Measurements from ENCODE around the gene ORMDL2.

Gene ORMDL2

DNA sequence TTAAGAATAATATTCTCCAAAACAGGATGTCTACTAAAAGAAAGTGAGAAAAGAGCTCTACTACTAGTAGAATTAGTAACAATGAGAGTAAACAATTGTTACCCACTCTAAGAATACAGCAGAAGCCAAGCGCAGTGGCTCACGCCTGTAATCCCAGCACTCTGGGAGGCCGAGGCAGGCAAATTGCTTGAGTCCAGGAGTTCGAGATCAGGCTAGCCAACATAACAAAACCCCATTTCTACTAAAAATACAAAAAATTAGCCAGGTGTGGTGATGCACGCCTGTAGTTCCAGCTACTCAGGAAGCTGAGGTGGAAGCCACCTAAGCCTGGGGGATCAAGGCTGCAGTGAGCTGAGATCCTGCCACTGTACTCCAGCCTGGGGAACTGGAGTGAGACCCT, 6.9 kb downstream of the ORMDL2 start:
- Histone ChIP-seq H4K20me1 (ENCODE audit: insufficient read depth, low read length) (no peaks in the 10 kb centered on the region), H3K36me3 (ENCODE audit: insufficient read depth, low read length) (peaks cover 61% of the 10 kb centered on the region), H3K9ac (ENCODE audit: low read length) (peak overlapping the region; percentile 15; the same call in 1 of the 2 replicates), H3K27ac (ENCODE audit: low read depth, low read length, poor library complexity, severe bottlenecking) (peak overlapping the region; percentile 79), H2AFZ (ENCODE audit: low read length) (no peak overlapping the region), H3K4me2 (ENCODE audit: low read length) (peak overlapping the region; percentile 84), H3K79me2 (ENCODE audit: insufficient read depth, low read length) (peaks cover 6% of the 10 kb centered on the region), H3K9me3 (ENCODE audit: low read length) (no peaks in the 10 kb centered on the region), H3K27me3 (ENCODE audit: insufficient read depth, low read length) (no peaks in the 10 kb centered on the region), H3F3A (ENCODE audit: insufficient read depth, low read length) (peaks cover 5% of the 10 kb centered on the region; the same call in 1 of the 2 replicates), H3K9me2 (ENCODE audit: low read depth, low read length) (no peaks in the 10 kb centered on the region), H3K4me3 (ENCODE audit: low read depth, low read length, poor library complexity, severe bottlenecking) (peak overlapping the region; percentile 82), H3K4me1 (ENCODE audit: insufficient read depth, low read length, severe bottlenecking) (peaks cover 48% of the 10 kb centered on the region)
- TF ChIP-seq, protein P1, sequence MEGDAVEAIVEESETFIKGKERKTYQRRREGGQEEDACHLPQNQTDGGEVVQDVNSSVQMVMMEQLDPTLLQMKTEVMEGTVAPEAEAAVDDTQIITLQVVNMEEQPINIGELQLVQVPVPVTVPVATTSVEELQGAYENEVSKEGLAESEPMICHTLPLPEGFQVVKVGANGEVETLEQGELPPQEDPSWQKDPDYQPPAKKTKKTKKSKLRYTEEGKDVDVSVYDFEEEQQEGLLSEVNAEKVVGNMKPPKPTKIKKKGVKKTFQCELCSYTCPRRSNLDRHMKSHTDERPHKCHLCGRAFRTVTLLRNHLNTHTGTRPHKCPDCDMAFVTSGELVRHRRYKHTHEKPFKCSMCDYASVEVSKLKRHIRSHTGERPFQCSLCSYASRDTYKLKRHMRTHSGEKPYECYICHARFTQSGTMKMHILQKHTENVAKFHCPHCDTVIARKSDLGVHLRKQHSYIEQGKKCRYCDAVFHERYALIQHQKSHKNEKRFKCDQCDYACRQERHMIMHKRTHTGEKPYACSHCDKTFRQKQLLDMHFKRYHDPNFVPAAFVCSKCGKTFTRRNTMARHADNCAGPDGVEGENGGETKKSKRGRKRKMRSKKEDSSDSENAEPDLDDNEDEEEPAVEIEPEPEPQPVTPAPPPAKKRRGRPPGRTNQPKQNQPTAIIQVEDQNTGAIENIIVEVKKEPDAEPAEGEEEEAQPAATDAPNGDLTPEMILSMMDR (IDR thresholded peaks at IDR 0.05; ENCODE audit: low read length), result no peak
- no peak for TF ChIP-seq EZH2 (IDR thresholded peaks at IDR 0.05; ENCODE audit: borderline replicate concordance, low read length)

DNA sequence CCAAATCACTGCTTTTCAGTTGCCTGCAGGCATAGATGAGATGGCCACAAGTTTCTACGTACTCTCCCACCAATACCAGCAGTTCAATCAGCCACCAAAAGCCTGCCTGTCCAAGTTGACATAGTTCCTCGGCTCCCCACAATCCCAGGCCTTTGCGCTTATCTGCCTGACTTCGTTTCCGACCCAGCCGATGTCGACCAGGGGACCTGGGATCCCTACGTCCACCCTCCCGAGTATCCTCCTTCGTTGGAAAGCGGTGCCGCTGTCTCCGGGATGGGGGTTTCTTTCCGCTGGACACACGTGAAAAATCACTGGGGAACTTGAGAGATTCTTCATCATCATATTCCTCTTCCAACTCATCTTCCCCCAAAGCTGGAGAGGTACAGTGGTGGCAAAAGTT, 10.0 kb downstream of the ORMDL2 start:
- peaks cover 5% of the 10 kb centered on the region; the same call in 1 of the 2 replicates for H3F3A ChIP-seq (ENCODE audit: insufficient read depth, low read length)
- H3K27ac ChIP-seq (ENCODE audit: low read depth, low read length, poor library complexity, severe bottlenecking), result peak overlapping the region; percentile 79
- TF ChIP-seq EZH2 (IDR thresholded peaks at IDR 0.05; ENCODE audit: borderline replicate concordance, low read length), result no peak
- TF ChIP-seq, protein P1 (IDR thresholded peaks at IDR 0.05; ENCODE audit: low read length), result no peak
- peak overlapping the region; percentile 82 for H3K4me3 ChIP-seq (ENCODE audit: low read depth, low read length, poor library complexity, severe bottlenecking)
- H3K27me3 ChIP-seq (ENCODE audit: insufficient read depth, low read length), result no peaks in the 10 kb centered on the region
- H2AFZ ChIP-seq (ENCODE audit: low read length), result no peak overlapping the region
- peaks cover 61% of the 10 kb centered on the region for H3K4me1 ChIP-seq (ENCODE audit: insufficient read depth, low read length, severe bottlenecking)
- no peaks in the 10 kb centered on the region for H4K20me1 ChIP-seq (ENCODE audit: insufficient read depth, low read length)
- H3K9ac ChIP-seq (ENCODE audit: low read length), result peak overlapping the region; percentile 52
- no peaks in the 10 kb centered on the region for H3K9me3 ChIP-seq (ENCODE audit: low read length)
- H3K79me2 ChIP-seq (ENCODE audit: insufficient read depth, low read length), result peaks cover 6% of the 10 kb centered on the region
- H3K36me3 ChIP-seq (ENCODE audit: insufficient read depth, low read length), result peaks cover 30% of the 10 kb centered on the region; the same call in 1 of the 2 replicates
- H3K4me2 ChIP-seq (ENCODE audit: low read length), result peak overlapping the region; percentile 84
- no peaks in the 10 kb centered on the region for H3K9me2 ChIP-seq (ENCODE audit: low read depth, low read length)

DNA sequence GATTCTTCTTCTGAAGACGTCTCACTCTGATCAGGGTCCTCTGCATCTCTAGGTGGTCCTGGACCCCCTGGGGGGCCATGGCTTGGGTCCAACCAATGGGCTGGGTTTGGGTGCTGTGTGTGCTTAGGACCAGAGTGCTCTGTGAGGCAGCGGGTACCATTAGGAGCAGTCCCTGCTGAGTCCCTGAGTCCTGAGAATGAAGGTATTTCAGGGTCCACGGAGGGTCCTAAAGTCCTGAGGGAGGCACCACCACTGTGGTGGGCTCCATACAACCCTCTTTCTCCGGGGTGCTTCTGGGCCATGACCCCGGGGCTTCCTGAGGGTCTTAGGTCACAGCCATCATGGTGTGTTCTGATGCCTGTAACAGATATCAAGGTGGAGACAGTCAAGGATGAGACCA, 10.5 kb downstream of the ORMDL2 start:
- H3K79me2 ChIP-seq (ENCODE audit: insufficient read depth, low read length), result peaks cover 6% of the 10 kb centered on the region
- H3K9ac ChIP-seq (ENCODE audit: low read length), result peak overlapping the region; percentile 62
- TF ChIP-seq EZH2 (IDR thresholded peaks at IDR 0.05; ENCODE audit: borderline replicate concordance, low read length), result no peak
- TF ChIP-seq, protein P1 (IDR thresholded peaks at IDR 0.05; ENCODE audit: low read length), result no peak
- H3K27me3 ChIP-seq (ENCODE audit: insufficient read depth, low read length), result no peaks in the 10 kb centered on the region
- peak overlapping the region; percentile 79 for H3K27ac ChIP-seq (ENCODE audit: low read depth, low read length, poor library complexity, severe bottlenecking)
- H2AFZ ChIP-seq (ENCODE audit: low read length), result no peak overlapping the region
- peaks cover 61% of the 10 kb centered on the region for H3K4me1 ChIP-seq (ENCODE audit: insufficient read depth, low read length, severe bottlenecking)
- H3K4me2 ChIP-seq (ENCODE audit: low read length), result peak overlapping the region; percentile 84
- no peaks in the 10 kb centered on the region for H3K9me2 ChIP-seq (ENCODE audit: low read depth, low read length)
- H3K36me3 ChIP-seq (ENCODE audit: insufficient read depth, low read length), result peaks cover 25% of the 10 kb centered on the region; the same call in 1 of the 2 replicates
- no peaks in the 10 kb centered on the region for H3K9me3 ChIP-seq (ENCODE audit: low read length)
- peaks cover 5% of the 10 kb centered on the region; the same call in 1 of the 2 replicates for H3F3A ChIP-seq (ENCODE audit: insufficient read depth, low read length)
- no peaks in the 10 kb centered on the region for H4K20me1 ChIP-seq (ENCODE audit: insufficient read depth, low read length)
- peak overlapping the region; percentile 82 for H3K4me3 ChIP-seq (ENCODE audit: low read depth, low read length, poor library complexity, severe bottlenecking)

Measured in OCI-LY1 (cell line).